GM23248 (cell line): ENCODE results near the gene GNAL.

Source experiments
- EZH2 ChIP-seq: fragments of 200-600 bp; sonication (generic); IDR thresholded peaks from 2 replicates; pipeline ENCODE4 v1.6.1; 2018; ENCODE audit warnings: antibody characterized with exemption, mild to moderate bottlenecking; ENCODE audit not compliant: insufficient read depth, poor library complexity, severe bottlenecking
- EZH2phosphoT487 ChIP-seq: fragments of 200-600 bp; sonication (generic); IDR thresholded peaks from 2 replicates; pipeline ENCODE4 v1.6.1; 2018; ENCODE audit warnings: antibody characterized with exemption, moderate library complexity, mild to moderate bottlenecking, low read depth; ENCODE audit not compliant: insufficient read depth

DNA sequence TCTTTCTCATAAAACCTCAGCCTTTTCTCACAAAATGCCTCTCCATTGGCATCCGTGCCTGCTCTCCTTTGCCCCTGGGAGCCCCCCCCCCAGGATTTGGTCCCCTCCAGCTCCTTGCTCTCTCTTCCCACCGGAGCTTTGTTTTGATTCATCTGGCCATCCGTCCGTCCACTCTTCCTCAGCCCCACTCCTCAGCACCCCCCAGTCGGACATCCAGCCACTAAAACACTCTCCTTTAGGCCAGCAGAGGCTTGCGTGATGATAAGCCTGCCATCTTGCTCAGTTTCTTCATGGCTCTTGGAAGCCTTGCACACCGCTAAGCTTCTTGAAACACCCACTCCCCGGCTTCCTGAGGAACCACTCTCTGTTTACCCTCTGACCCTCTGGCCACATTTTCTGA lies 31.5 kb upstream of the GNAL start:
- TF ChIP-seq EZH2phosphoT487 (no peak), EZH2 (no peak)
